Measurements from ENCODE around the gene HAPLN2. TPM values are rescaled to one million over a fixed set of nuclear protein-coding genes. Genes with fewer than 3 reads are reported as not detected.

The HAPLN2 gene
- total RNA-seq, 2 donors from 2014 or later: 1.2 to 1.8 TPM

GRCh38 chr1:156664767-156665411 lies 45.7 kb downstream of the HAPLN2 start:
- no peak for TF ChIP-seq CTCF (IDR thresholded peaks at IDR 0.05)
- DNase-seq (ENCODE audit: low spot score): peak; percentile 82
- H3K9me3 ChIP-seq: no peaks in the 10 kb centered on the region
- no peaks in the 10 kb centered on the region for H3K36me3 ChIP-seq
- H3K4me3 ChIP-seq: peak overlapping the region in 1 of 2 donors; percentile 0
- H3K27me3 ChIP-seq: no peaks in the 10 kb centered on the region
- peaks cover 0 to 99% of the 10 kb centered on the region in 2 donors for H3K4me1 ChIP-seq
- H3K27ac ChIP-seq: peak overlapping the region; percentile 93 to 96

- no peak overlapping the region for H3K4me3 ChIP-seq
- DNase-seq (ENCODE audit: low spot score): no peak
These were observed 46.3 kb downstream of the HAPLN2 start for GRCh38 chr1:156665539-156665938.

GRCh38 chr1:156666862-156667609 lies 47.8 kb downstream of the HAPLN2 start:
- H3K4me1 ChIP-seq: peaks cover 0 to 95% of the 10 kb centered on the region in 2 donors
- TF ChIP-seq CTCF (IDR thresholded peaks at IDR 0.05): no peak
- DNase-seq (ENCODE audit: low spot score): no peak

More at GRCh38 chr1:156665539-156665938, 46.3 kb downstream of the HAPLN2 start:
- H3K36me3 ChIP-seq: peaks cover 2% of the 10 kb centered on the region
- H3K27me3 ChIP-seq: no peaks in the 10 kb centered on the region
- H3K9me3 ChIP-seq: no peaks in the 10 kb centered on the region
- H3K27ac ChIP-seq: peak overlapping the region; percentile 93 to 96
- no peak for TF ChIP-seq CTCF (IDR thresholded peaks at IDR 0.05)
- H3K4me1 ChIP-seq: peaks cover 0 to 100% of the 10 kb centered on the region in 2 donors

GRCh38 chr1:156667610-156667967 lies 48.4 kb downstream of the HAPLN2 start:
- DNase-seq (ENCODE audit: low spot score): no peak
- H3K27ac ChIP-seq: peak overlapping the region; percentile 93 to 96
- peaks cover 0 to 90% of the 10 kb centered on the region in 2 donors for H3K4me1 ChIP-seq
- no peaks in the 10 kb centered on the region for H3K9me3 ChIP-seq
- no peak overlapping the region for H3K4me3 ChIP-seq
- TF ChIP-seq CTCF (IDR thresholded peaks at IDR 0.05): no peak
- peaks cover 23% of the 10 kb centered on the region for H3K36me3 ChIP-seq
- H3K27me3 ChIP-seq: no peaks in the 10 kb centered on the region

More at GRCh38 chr1:156666862-156667609, 47.8 kb downstream of the HAPLN2 start:
- Histone ChIP-seq H3K27me3 (no peaks in the 10 kb centered on the region), H3K9me3 (no peaks in the 10 kb centered on the region), H3K36me3 (peaks cover 17% of the 10 kb centered on the region), H3K27ac (peak overlapping the region; percentile 93 to 96), H3K4me3 (no peak overlapping the region)

- peak overlapping the region; percentile 93 to 96 for H3K27ac ChIP-seq
- TF ChIP-seq CTCF (IDR thresholded peaks at IDR 0.05): no peak
- H3K4me3 ChIP-seq: no peak overlapping the region
- peaks cover 0 to 90% of the 10 kb centered on the region in 2 donors for H3K4me1 ChIP-seq
- no peaks in the 10 kb centered on the region for H3K27me3 ChIP-seq
- DNase-seq (ENCODE audit: low spot score): no peak
- peaks cover 28% of the 10 kb centered on the region for H3K36me3 ChIP-seq
- H3K9me3 ChIP-seq: no peaks in the 10 kb centered on the region
These were observed 48.9 kb downstream of the HAPLN2 start for GRCh38 chr1:156667968-156668709.
